HG03439 (cell line): ENCODE measurements around the gene PHACTR1.
"Not testable (repeated sequence)": the region's sequence is repeated elsewhere in the genome, so short reads cannot be mapped to it uniquely, and the experiment has no call there.

ENCODE experiments used
- ATAC-seq: cut with Tn5 transposase; IDR thresholded peaks from one replicate; pipeline ENCODE4 v1.9.1; 2021; ENCODE audit warnings: mild to moderate bottlenecking, moderate library complexity; ENCODE audit not compliant: unreplicated experiment

The PHACTR1 gene

DNA sequence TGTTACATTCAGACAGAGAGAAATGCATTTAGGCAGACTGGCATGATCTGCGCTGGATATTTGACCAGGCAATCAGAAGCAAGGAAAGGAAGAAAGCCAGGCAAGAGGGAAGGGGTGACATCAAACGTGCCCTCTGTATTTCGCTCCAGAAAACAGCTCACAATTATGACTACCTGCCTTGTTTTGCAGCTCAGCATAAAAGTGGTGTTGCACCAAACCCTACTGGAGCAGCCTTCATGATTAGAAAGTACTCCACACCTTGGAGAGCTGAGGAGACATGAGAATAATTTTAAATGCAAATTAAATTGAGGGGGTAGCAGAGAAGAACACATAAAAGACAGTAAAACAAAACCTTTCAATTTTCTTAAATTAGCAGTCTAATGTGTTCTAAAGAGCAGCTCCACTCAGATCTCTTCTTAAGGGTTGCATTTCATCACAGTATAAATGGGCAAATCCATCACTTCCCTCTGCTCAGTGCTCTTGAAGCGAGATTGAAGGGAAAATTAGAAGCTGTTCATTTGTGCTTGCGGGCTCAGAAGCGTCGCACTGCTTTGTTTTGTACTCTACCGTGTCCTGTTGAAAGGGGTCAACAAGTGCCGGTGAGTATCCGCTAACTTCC lies at the start of gene PHACTR1:
Gene PHACTR1, plus strand, starts transcription at position 470 of the 619 bp plus-strand sequence.
- ATAC-seq: no peak

DNA sequence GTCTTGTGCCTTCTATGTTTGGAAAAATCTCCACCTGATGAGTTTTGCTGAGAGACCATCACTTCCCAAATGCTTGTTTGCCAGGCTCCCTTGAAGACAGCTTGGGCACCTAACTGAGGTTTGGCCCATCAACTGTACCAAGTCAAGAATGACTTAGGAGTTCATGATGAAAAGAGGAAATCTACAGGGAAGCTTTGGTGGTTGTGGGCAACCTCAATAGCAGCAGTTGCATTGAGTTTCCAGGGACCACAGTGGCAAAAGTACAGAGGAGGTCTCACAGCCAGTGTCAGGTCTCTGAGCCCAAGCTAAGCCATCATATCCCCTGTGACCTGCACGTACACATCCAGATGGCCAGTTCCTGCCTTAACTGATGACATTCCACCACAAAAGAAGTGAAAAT lies 49.7 kb upstream of the PHACTR1 start:
- ATAC-seq: no peak

DNA sequence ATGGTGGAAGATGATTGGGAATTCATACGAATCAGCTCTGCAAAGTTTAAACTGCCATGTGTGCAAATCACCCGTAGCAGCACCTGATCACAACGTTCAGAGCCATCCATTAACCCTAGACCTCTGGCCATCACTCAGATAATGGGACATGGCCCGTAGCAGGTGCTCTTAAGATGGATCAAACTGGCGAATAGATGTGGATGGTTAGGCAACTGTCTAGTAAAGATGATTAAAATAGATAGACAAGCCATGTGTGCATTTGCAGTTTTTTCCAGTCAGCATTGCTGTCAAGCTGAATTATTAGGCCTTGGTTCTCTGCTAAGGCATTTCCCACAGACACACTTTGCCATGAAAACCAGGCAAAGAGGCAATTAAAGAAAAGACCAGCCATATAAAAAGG lies 40.6 kb upstream of the PHACTR1 start:
- no peak for ATAC-seq

DNA sequence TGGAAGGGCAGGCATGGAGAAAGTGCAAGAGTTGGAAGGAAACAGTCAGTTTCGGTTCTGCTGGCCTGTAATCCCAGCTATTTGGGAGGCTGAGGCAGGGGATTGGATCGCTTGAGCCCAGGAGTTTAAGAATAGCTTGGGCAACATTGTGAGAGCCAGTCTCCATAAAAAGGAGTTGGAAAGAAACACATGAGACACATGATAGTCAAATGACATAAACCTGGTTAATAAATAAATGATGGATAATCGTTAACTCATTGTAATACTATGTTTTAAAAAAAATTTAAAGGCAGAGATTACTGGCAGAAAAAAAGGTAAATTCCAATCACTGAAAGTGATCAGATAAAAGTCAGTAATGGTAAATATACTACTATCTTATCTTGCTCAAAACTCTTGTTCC lies 37.2 kb upstream of the PHACTR1 start:
- no peak for ATAC-seq

DNA sequence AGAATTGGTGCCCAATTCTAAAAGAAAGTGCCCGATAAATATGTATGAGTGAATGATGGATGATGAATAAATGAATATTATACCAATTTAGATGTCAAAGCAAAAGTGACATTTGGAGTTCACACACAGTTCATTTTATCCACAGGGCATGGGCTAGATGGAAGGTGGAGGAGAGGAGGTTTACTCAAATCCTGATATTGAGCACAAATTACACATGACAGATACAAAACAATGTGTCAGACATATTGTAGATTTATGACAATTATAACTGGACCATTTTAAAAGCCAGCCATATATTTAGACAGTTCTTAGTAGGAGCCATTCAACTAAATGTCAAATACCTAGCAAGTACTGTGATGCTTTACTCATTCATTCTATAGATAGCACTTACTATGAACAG lies 23.4 kb upstream of the PHACTR1 start:
- no peak for ATAC-seq

DNA sequence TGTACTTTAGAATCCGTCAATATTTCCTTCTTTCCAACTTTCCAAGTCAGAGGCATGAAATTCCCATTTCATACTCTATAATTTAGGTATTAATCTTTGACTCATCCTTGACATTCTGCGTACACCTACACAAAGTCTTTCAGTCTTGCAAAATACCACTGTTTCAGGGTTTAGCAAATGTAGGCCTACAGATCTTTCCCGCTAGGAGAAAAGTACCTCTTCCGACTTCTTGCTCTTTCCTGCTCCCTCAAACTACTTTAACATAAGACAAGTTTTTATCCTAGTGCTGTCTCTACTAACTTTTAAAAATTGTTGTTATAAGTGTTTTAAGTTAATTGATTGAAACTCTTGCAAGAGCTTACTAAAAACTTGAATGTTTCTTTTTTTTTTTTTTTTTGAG lies 18.3 kb upstream of the PHACTR1 start:
- no peak for ATAC-seq

DNA sequence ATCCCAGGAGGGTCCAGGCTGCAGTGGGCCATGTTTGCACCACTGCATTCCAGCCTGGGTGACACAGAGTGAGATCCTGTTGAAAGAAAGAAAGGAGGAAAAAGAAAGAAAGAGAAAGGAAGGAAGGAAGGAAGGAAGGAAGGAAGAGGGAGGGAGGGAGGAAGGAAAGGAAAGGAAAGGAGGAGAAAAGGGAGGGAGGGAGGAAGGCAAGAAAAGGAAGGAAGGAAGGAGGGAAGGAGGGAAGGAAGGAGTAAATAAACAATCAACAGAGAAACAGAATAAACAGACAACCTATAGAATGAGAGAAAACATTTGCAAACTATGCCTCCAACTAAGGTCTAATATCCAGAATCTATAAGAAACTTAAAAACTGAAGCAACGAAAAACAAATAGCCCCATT lies 11.6 kb upstream of the PHACTR1 start:
- ATAC-seq: no peak

DNA sequence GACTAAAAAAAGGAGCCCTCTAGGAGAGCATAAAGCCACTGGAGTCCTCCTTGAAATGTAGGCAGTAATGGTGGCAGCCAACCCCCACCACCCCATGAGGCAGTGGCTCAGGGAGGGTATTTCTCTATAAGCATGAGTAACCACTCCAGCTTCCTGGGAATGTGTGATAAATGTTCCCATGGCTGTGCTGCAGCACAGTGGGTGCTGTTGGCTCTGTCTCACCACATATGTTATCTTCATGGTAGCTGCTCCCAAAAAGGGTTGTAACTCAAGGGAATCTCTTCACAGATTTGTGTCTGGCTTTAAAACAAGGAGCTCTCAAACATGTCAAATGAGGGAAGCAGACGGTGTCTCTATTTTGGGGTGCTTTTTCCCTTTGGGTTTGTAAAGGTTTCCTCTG lies 7.5 kb upstream of the PHACTR1 start:
- no peak for ATAC-seq

DNA sequence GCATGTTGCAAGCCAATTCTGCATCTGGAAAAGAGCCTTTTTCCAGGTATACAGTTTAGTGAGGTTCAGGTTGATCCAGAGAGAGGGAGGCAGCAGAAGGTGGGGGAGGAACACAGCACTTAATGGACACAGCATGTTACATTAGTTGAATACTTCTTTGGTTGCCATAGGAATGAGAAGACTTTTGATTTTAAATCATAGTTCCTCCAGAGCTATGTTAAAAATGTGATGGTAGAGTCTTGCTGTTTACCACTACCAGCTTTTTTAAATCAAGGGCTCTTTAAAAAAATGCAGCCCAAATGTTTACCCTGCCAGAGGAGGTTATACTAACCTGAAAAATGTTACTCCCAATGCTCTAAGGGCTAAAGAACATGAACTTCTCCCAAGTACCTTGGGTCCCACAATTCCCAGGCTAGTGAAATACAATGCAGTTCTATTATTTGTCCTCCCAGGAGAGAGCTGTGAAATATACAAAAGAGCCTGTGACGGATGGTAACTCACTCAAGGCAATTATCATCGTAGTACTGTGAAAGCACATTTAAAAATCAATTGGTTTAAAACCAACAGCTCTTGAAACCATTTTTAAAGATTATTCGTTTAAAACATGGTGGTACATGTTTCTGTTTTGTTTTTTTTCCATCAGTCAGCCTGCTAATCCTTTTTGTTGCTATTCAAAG lies 6.9 kb upstream of the PHACTR1 start:
- no peak for ATAC-seq

DNA sequence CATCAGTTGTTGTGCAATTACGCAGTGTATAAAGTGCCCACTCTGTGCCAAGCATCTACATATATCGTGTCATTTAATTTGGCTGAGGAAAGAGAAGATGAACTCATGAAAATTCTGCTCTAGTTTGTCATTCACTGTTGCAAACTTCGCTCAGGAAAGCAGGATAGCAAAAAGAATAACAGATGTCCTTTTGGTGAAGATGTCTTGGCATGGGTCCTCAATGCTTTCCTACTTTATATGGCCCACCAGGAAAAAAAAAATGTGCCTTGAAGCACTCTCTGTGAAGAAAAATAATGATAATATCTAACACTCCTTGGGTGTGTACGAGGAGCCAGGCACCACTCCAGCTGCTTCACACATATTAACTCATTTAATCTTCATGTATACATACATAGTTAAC lies 5.6 kb upstream of the PHACTR1 start:
- no peak for ATAC-seq

DNA sequence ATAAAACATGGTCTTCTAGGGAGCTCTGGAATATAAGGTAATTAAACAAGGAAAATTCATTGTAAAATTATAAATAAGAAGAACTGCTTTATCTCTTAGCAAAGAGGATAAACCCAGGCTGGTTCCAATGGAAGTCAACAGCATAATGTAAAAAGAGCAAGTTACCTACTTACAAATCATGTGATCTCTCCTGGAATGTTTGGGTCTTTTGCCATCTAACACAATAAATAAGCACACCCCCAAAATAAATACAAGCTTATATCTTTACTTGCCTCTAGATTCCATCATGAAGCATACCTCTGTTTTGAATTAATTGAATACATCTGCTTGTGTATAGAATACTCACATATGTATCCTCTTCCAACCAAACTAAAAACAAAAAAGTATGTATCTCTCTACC lies 2.5 kb upstream of the PHACTR1 start:
- no peak for ATAC-seq

DNA sequence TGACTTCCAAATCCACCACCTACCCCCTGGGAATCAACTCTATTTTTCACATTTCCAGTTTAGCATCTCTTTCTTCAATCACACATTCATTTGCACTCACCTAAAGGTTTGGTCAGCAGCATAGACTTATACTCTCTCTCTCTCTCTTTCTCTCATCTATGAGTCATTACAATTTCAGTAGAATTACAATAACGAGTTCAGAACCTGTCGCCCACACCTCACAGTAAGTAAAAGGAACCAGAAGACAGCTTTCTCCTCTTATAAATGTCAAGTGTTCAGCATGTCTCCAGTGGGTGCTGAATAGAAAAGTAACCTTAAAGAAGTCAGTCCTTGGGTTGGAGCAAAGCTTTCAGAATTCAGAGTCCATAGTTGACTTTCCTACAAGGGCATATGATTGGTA lies 1.1 kb upstream of the PHACTR1 start:
- ATAC-seq: no peak

DNA sequence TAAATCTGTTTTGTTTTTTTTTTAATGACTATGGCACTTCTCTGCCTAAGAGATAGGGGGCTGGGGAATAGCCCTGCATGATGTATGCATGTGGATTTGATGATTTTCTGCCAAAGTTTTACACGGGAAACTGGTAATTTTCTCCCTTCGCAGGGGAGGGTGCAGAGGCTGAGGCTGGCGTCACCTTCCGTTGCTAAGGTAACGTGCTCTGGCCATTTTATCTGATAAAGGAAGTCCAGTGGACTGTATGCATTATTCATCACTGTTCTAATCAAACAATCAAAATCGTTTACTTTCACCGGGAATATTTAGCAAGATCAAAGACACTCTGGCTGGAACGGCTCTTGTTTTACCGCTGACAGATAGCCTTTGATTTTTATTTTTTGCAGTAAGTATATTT lies 789 bp downstream of the PHACTR1 start:
- ATAC-seq: no peak

DNA sequence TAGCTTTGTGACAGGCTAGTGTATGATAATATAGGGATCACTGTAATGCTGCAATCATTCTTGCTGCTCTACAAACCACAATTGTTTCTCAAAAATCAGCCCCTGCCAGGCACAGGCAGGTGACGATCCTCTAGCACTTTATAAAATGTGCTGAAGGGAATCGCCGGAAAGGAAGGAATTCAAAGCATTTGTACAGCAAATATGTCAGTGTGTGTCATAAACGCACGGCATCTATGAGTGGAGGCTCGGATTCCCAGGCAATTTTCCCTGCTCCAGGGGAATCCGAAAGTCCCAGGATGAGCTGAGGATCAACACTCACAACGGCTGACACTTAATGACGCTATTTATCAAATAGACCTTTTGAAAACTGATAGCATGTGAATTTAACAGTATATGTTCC lies 1.4 kb downstream of the PHACTR1 start:
- no peak for ATAC-seq

DNA sequence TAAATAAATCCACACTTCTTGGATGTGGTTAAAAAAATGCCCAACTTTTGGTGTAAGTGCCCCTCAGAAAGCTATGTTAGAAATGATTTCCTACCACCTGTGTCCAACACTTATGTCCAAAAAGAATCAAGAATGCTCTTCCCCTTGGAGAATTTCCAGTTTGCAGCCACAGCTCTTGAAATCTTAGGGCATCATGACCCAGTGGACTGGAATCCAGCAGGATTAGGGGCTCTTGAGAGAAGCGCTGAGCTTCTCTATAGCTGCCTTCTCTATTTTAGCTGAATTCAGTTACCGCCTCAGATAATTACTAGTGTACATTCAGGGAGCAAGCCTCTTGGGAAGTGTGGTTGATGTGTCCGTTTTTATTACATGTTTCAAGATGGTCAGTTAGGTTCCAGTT lies 2.5 kb downstream of the PHACTR1 start:
- no peak for ATAC-seq

DNA sequence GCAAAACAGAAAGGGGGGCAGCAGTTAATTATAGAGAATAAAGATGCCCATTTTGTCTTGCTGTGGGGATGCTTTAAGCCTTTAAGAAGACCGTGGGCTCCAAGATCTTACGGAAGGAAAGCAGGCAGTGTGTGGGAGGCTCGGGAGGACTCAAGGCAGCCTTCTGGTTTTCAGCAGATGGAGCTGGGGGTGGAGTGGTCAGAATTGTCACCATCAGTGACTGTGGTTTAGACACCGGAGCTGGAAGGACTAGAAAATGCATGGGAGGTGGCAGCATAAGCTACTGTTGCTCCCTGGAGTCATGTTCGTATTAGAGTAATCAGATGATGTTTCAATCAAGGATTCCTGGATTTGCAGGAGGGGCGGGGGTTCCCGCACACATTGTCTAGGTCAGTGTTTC lies 3.7 kb downstream of the PHACTR1 start:
- no peak for ATAC-seq

DNA sequence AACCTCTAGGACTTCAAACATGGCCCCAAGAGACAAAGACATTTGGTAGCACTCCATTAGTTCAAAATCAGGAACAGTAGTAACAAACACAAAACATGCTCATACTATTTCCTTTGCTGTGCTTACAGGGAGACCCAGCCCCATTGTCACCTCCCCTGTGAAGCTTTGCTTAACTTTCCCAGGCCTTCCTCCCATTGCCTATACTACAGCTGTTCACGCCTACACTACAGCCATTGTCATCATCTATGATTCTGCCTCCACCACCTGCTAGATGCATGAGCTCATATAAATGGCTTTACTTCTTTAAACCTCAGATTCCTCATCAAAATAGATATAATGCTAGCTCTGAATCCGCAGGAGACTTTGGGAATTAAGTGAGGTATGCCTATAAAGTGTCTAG lies 8.7 kb downstream of the PHACTR1 start:
- ATAC-seq: no peak

DNA sequence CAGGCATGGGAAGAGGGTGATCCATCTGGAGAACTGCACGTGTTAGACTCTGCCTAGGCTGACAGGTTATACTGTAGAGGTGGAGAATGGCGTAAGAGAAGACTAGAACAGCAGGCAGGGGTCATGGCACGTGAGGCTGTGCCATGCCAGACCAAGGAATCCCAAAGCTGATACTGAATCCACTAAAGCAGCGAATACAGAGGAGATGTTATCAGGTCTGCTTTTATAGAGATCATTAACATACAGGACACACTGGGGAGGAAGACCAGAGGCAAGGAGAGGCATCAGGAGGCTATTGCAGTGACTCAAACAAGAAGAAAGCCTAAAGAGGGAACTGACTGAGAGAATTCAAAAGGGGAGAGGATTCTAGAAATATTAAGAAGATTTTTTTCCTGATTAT lies 12.9 kb downstream of the PHACTR1 start:
- ATAC-seq: no peak

DNA sequence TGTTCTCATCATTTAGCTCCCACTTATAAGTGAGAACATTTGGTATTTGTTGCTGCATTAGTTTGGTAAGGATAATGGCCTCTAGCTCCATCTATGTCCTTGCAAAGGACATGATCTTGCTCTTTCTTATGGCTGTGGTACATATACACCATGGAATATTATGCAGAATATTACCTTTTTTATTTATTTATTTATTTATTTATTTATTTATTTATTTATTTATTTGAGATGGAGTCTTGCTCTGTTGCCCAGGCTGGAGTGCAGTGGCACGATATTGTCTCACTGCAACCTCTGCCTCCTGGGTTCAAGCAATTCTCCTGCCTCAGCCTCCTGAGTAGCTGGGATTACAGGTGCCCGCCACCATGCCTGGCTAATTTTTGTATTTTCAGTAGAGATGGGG lies 14.2 kb downstream of the PHACTR1 start:
- not testable (repeated sequence) for ATAC-seq

DNA sequence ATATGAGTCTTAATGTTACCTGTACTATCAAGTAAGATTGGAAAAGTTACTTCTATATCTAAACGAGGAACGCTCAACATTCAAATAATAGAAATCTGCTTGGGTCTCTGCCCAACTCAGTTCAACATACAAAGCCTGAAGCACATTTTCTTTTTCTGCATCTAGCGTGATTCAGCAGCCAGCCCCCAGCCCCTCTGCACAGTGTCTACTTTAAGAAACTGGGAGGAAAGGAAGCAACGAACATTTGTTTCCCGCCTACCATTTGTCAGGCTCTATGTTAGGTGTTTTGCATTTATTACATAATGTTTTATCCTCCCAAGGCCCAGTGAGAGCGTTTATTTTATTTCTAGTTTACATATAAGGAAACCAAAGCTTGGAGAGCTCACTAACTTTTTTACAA lies 17.3 kb downstream of the PHACTR1 start:
- no peak for ATAC-seq

DNA sequence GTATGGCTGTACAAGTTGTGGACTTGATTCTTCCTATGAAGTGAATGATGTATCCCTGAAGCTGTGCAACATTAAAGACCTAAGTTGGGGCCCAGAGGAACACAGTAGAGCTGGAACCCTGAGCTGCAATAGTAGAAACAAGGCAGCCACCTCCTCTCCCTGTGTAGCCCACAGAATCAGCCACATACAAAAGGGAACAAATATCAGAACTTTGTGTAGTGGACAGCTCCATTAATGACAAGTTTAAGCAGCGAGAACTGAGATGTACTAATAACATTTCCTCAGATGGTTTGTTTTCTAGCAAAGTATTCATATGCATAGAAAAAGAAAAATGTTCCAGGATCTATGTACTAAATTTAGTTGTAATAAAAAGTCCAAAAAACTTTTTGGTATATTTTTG lies 19.2 kb downstream of the PHACTR1 start:
- ATAC-seq: no peak

DNA sequence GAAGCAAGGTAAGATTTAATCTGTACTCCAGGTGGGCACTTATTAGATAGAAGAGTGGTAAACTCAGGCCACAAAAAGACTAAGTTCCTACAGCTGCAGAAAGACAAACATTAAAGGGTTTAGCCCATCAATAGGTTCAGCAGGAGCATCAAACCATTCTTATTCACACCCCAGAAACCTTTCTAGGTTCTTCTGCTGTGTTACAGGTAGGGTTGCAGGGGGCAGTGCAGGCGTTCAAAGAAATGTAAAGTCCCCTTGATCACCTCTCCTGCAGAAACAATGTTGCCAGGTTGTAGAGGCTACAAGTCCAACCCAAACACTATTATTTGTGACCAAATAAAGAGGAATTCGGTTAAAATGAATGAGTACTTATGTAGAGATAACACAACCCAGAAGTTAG lies 31.8 kb downstream of the PHACTR1 start:
- no peak for ATAC-seq
